GM23248 (cell line): ENCODE data around the gene TMEM30A. TPM values are rescaled to one million over a fixed set of nuclear protein-coding genes. Genes with fewer than 3 reads are reported as not detected.

Experiments
- DNase-seq: peaks from one replicate; pipeline ENCODE4 v3.0.0-alpha.2; 2015
- H2AFZ ChIP-seq: fragments of 200-600 bp; sonication (generic); 2 replicates; pipeline ENCODE4 v1.6.1; 2016; ENCODE audit warnings: antibody characterized with exemption
- H3F3A ChIP-seq: fragments of 200-600 bp; sonication (generic); 2 replicates; pipeline ENCODE4 v1.6.1; 2016; ENCODE audit warnings: mild to moderate bottlenecking, antibody characterized with exemption, mixed run types; ENCODE audit not compliant: insufficient read depth
- H3K27ac ChIP-seq: fragments of 200-600 bp; sonication (generic); 2 replicates; pipeline ENCODE4 v1.5.1; 2016; ENCODE audit warnings: mild to moderate bottlenecking
- H3K27me3 ChIP-seq: fragments of 200-600 bp; sonication (generic); replicated peaks from 2 replicates; pipeline ENCODE4 v1.6.1; 2016; ENCODE audit warnings: mild to moderate bottlenecking; ENCODE audit not compliant: insufficient read depth
- H3K36me3 ChIP-seq: fragments of 200-600 bp; sonication (generic); 2 replicates; pipeline ENCODE4 v1.6.1; 2016; ENCODE audit warnings: low read depth, mild to moderate bottlenecking
- H3K4me1 ChIP-seq: fragments of 200-600 bp; sonication (generic); 2 replicates; pipeline ENCODE4 v1.6.1; 2016; ENCODE audit warnings: mild to moderate bottlenecking; ENCODE audit not compliant: insufficient read depth
- H3K4me2 ChIP-seq: fragments of 200-600 bp; sonication (generic); one replicate; pipeline ENCODE4 v1.6.1; 2016; ENCODE audit warnings: mild to moderate bottlenecking; ENCODE audit not compliant: unreplicated experiment
- H3K4me3 ChIP-seq: fragments of 200-600 bp; sonication (generic); 2 replicates; pipeline ENCODE4 v1.5.1; 2016; ENCODE audit warnings: mild to moderate bottlenecking
- H3K79me2 ChIP-seq: fragments of 200-600 bp; sonication (generic); 2 replicates; pipeline ENCODE4 v1.6.1; 2016; ENCODE audit warnings: mild to moderate bottlenecking; ENCODE audit not compliant: insufficient read depth
- H3K9ac ChIP-seq: fragments of 200-600 bp; sonication (generic); 2 replicates; pipeline ENCODE4 v1.6.1; 2016; ENCODE audit warnings: mild to moderate bottlenecking
- H3K9me2 ChIP-seq: fragments of 200-600 bp; sonication (generic); 2 replicates; pipeline ENCODE4 v1.6.1; 2016; ENCODE audit warnings: mixed run types, mild to moderate bottlenecking, moderate library complexity; ENCODE audit not compliant: insufficient read depth
- H3K9me3 ChIP-seq: fragments of 200-600 bp; sonication (generic); one replicate; pipeline ENCODE4 v1.6.1; 2017; ENCODE audit warnings: low read depth
- H4K20me1 ChIP-seq: fragments of 200-600 bp; sonication (generic); 2 replicates; pipeline ENCODE4 v1.6.0; 2016; ENCODE audit not compliant: insufficient read depth
- EZH2 ChIP-seq: fragments of 200-600 bp; sonication (generic); IDR thresholded peaks from 2 replicates; pipeline ENCODE4 v1.6.1; 2018; ENCODE audit warnings: antibody characterized with exemption, mild to moderate bottlenecking; ENCODE audit not compliant: insufficient read depth, poor library complexity, severe bottlenecking
- EZH2phosphoT487 ChIP-seq: fragments of 200-600 bp; sonication (generic); IDR thresholded peaks from 2 replicates; pipeline ENCODE4 v1.6.1; 2018; ENCODE audit warnings: antibody characterized with exemption, moderate library complexity, mild to moderate bottlenecking, low read depth; ENCODE audit not compliant: insufficient read depth
- WGBS, 2 experiments: methylation state at CpG; one replicate each; pipeline ENCODE4 v1.1.6; 2015 to 2017; ENCODE audit warnings: low lambda C conversion rate in 2 of 2, low coverage in 1 of 2; ENCODE audit errors: missing lambda C conversion rate in 2 of 2; 5-methylcytosine and 5-hydroxymethylcytosine counted together
- in situ Hi-C: fragments of 300-500 bp; cut with MboI; formaldehyde crosslinking; loops from 2 replicates; pipeline ENCODE4 v1.15.0; 2020
- polyA plus RNA-seq: library from polyadenylated mRNA; unstranded; fragments of >200 nt; fragmentation: Nextera tagmentation; extraction: Ambion mirVana; gene quantifications from 2 replicates; pipeline ENCODE4 v1.2.1, GENCODE V29; 2016
- total RNA-seq: library from RNA; depleted of rRNA; stranded (reverse); fragments of >200 nt; shearing (Covaris generic); gene quantifications from 2 replicates; pipeline ENCODE4 v1.2.3, GENCODE V29; 2014

The TMEM30A gene
- total and polyA plus RNA-seq, 2 experiments from 2014 or later: 125 to 152 TPM

DNA sequence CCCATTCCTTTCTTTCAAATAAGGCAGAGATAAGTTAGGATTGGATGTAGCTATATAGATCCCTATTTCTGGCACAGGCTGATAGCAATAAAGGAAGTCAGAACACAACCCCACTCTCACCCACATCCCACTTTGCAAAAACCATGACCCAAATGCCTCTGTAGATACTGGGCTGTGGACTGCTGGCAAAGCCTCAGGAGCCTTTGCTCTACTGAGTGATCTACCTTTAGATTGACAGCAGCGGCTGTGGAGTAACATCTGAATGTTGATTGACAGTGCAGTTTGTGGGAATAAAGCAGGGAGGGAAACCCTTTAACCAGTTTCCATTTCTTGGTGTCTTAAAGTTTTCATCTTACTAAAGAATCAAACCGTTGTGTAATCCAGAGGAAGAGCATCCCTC, 6.7 kb upstream of the TMEM30A start:
- Histone ChIP-seq H3K36me3 (no peaks in the 10 kb centered on the region), H2AFZ (no peak overlapping the region), H3K4me1 (no peaks in the 10 kb centered on the region), H4K20me1 (no peaks in the 10 kb centered on the region), H3K27ac (no peak overlapping the region), H3K4me3 (no peak overlapping the region), H3K79me2 (no peaks in the 10 kb centered on the region), H3K9ac (no peak overlapping the region), H3K27me3 (no peaks in the 10 kb centered on the region), H3K9me2 (no peaks in the 10 kb centered on the region), H3F3A (no peaks in the 10 kb centered on the region), H3K4me2 (no peak overlapping the region), H3K9me3 (no peaks in the 10 kb centered on the region)
- no peak for TF ChIP-seq EZH2phosphoT487
- TF ChIP-seq EZH2: no peak
- no peak for DNase-seq
- WGBS, 2 experiments: 70 to 79% methylated on average over 2 of the region's 2 CpGs
- in situ Hi-C loops: loop anchor here (10.0 kb wide), 1 partner anchor 243 kb away; no protein-coding TSS in a partner anchor

DNA sequence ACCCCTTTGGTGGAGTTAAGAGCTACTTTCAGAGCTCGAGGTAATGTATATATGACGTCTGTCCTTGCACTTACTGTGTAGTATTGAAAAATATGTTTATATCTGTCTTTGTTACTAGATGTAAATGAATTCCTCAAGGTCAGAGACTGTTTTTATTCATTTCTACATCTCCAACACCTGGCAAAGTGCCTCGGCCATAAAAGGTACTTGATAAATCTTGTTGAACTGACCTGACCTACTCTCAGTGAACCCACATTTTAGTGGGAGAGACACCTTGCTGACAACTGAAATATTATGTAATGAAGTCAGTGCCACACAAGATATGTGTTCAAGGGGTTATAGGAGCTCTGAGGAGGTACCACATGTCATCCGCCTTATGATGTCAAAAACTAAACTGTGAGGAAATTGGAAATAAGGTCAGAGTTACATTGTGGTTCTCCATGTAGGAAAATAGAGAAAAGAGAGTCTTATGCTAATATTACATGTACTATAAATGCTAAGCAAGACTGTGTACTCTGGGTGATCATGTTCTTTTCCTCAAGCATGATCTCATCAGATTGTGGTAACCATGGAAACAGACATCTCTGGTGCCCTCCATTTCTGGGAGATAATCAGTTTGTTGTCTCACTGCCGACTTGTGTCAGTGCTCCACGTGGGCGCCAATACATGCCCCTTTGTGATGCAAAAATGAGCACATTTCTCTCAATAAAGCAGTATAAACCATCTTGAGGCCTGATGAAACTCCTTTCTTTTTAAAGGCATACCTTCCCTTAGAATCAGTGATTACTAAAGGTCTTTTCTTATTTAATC, 5.7 kb upstream of the TMEM30A start:
- no peak overlapping the region for H3K9ac ChIP-seq
- DNase-seq: peak; percentile 24
- WGBS, 2 experiments: 65 to 68% methylated on average over 7 of the region's 7 CpGs
- no peak overlapping the region for H3K4me2 ChIP-seq
- H4K20me1 ChIP-seq: no peaks in the 10 kb centered on the region
- no peak overlapping the region for H3K27ac ChIP-seq
- H3K9me3 ChIP-seq: no peaks in the 10 kb centered on the region
- in situ Hi-C loops: loop anchor here (10.0 kb wide), 1 partner anchor 244 kb away; no protein-coding TSS in a partner anchor
- H3K4me1 ChIP-seq: peaks cover 5% of the 10 kb centered on the region; the same call in 1 of the 2 replicates
- no peaks in the 10 kb centered on the region for H3K36me3 ChIP-seq
- no peak overlapping the region for H3K4me3 ChIP-seq
- no peaks in the 10 kb centered on the region for H3F3A ChIP-seq
- H3K9me2 ChIP-seq: no peaks in the 10 kb centered on the region
- no peaks in the 10 kb centered on the region for H3K27me3 ChIP-seq
- peaks cover 6% of the 10 kb centered on the region for H3K79me2 ChIP-seq
- H2AFZ ChIP-seq: no peak overlapping the region
- TF ChIP-seq EZH2phosphoT487 (no peak), EZH2 (no peak)

DNA sequence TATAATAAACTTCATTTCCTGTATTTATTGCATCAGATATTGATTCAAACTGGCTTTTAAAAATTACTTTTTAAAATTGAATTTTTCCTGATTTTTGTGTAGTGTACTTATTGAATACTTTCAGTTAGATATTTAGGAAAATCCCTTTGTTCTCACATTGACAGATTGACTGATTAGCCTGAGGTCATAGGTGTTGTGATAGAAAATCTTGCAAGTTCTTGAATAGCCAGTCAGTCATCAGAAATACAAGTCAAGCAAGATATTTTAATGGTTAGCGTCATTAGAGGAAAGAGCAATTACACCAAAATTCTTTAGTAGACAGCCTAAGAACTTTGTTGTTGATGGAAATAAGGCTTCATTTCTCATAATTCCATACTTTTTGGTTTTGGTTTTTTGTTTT, 3.4 kb upstream of the TMEM30A start:
- no peaks in the 10 kb centered on the region for H3F3A ChIP-seq
- H3K9me2 ChIP-seq: no peaks in the 10 kb centered on the region
- H3K79me2 ChIP-seq: peaks cover 24% of the 10 kb centered on the region
- no peak overlapping the region for H2AFZ ChIP-seq
- DNase-seq: no peak
- H3K4me1 ChIP-seq: peaks cover 5% of the 10 kb centered on the region; the same call in 1 of the 2 replicates
- H3K4me3 ChIP-seq: no peak overlapping the region
- no peaks in the 10 kb centered on the region for H3K9me3 ChIP-seq
- H4K20me1 ChIP-seq: no peaks in the 10 kb centered on the region
- no peak overlapping the region for H3K27ac ChIP-seq
- H3K9ac ChIP-seq: no peak overlapping the region
- no peak overlapping the region for H3K4me2 ChIP-seq
- no peak for TF ChIP-seq EZH2
- no peaks in the 10 kb centered on the region for H3K27me3 ChIP-seq
- no peaks in the 10 kb centered on the region for H3K36me3 ChIP-seq
- WGBS, 2 experiments: 97 to 100% methylated on average over 1 of the region's 1 CpG
- in situ Hi-C loops: no loop called here

DNA sequence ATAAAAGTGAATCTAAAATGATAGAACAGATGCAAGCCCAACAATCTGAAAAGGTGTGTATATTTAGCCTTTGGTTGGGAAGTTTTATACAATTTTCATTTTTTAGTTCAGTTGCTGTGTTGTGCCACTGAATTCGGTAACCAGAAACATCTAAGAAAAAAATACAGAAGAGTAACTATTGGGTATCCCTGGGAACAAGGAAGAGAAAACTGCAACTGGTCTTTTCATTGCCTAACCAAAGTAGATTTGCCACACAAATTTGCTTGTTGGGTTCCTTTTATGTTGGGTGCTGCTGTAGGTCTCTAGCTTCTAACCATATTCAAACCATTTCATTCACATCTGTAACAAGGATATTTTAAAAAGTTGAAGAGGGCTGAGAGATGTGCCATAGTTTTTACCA, 2.8 kb upstream of the TMEM30A start:
- H3K4me2 ChIP-seq: no peak overlapping the region
- H3K79me2 ChIP-seq: peaks cover 30% of the 10 kb centered on the region
- DNase-seq: no peak
- no peak overlapping the region for H2AFZ ChIP-seq
- H3K9ac ChIP-seq: no peak overlapping the region
- no peaks in the 10 kb centered on the region for H3K27me3 ChIP-seq
- H3F3A ChIP-seq: no peaks in the 10 kb centered on the region
- no peaks in the 10 kb centered on the region for H3K9me3 ChIP-seq
- H4K20me1 ChIP-seq: 0 out of 2 replicates have a peak, but pooled peaks cover 3% of the 10 kb centered on the region
- 52 to 64% methylated on average over 1 of the region's 1 CpG for WGBS, 2 experiments
- peaks cover 8% of the 10 kb centered on the region for H3K4me1 ChIP-seq
- TF ChIP-seq EZH2 (no peak), EZH2phosphoT487 (no peak)
- H3K4me3 ChIP-seq: no peak overlapping the region
- no peak overlapping the region for H3K27ac ChIP-seq
- in situ Hi-C loops: no loop called here
- no peaks in the 10 kb centered on the region for H3K9me2 ChIP-seq
- H3K36me3 ChIP-seq: no peaks in the 10 kb centered on the region
